ENCODE results near the gene CLDND2.

CLDND2 gene

GRCh38 chr19:51339687-51340656, 28.8 kb downstream of the CLDND2 start:
- peak; percentile 98 for DNase-seq (ENCODE audit: extremely low spot score)
- CTCF ChIA-PET = interaction anchor here (0.6 to 1.1 kb wide), 2 partner anchors 26 to 41 kb away, joined by 3 to 6 read pairs; partner anchors contain the start of gene ETFB

GRCh38 chr19:51339313-51339686, 29.5 kb downstream of the CLDND2 start:
- TF ChIP-seq FOXA1 (IDR thresholded peaks at IDR 0.05) (no peak), LEF1 (IDR thresholded peaks at IDR 0.05; ENCODE audit: borderline replicate concordance) (no peak), L3MBTL2 (conservative IDR thresholded peaks at IDR 0.05) (no peak), CTBP1 (IDR thresholded peaks at IDR 0.05; ENCODE audit: borderline replicate concordance) (no peak), PKNOX1 (IDR thresholded peaks at IDR 0.05) (no peak), SP1 (IDR thresholded peaks at IDR 0.05) (no peak), BHLHE40 (IDR thresholded peaks at IDR 0.05; ENCODE audit: borderline replicate concordance) (no peak), ZNF384 (IDR thresholded peaks at IDR 0.05) (no peak), SUZ12 (IDR thresholded peaks at IDR 0.05) (no peak), TARDBP (IDR thresholded peaks at IDR 0.05) (no peak), FOXK2 (IDR thresholded peaks at IDR 0.05) (no peak), ELF4 (IDR thresholded peaks at IDR 0.05) (no peak), HDGF (IDR thresholded peaks at IDR 0.05; ENCODE audit: borderline replicate concordance) (no peak), ARNT (IDR thresholded peaks at IDR 0.05) (no peak), NFRKB (IDR thresholded peaks at IDR 0.05) (no peak)
- CTCF ChIA-PET = interaction anchor here (0.6 to 1.1 kb wide), 2 partner anchors 27 to 42 kb away, joined by 3 to 6 read pairs; partner anchors contain the start of gene ETFB
- POLR2A ChIA-PET = interaction anchor here (0.5 to 5.9 kb wide), 7 partner anchors 10 to 55 kb away, joined by 3 to 40 read pairs (median 5); partner anchors contain the start of gene ETFB
- DNase-seq (ENCODE audit: extremely low spot score) = no peak

More at GRCh38 chr19:51339687-51340656, 28.8 kb downstream of the CLDND2 start:
- TF ChIP-seq ELF4 (IDR thresholded peaks at IDR 0.05) (no peak), FOXM1 (IDR thresholded peaks at IDR 0.05; ENCODE audit: borderline replicate concordance) (no peak; the same call in 1 of the 2 replicates), ZNF384 (IDR thresholded peaks at IDR 0.05) (no peak), SP1 (IDR thresholded peaks at IDR 0.05) (no peak), L3MBTL2 (conservative IDR thresholded peaks at IDR 0.05) (peak; percentile 81), TARDBP (IDR thresholded peaks at IDR 0.05) (no peak), LEF1 (IDR thresholded peaks at IDR 0.05; ENCODE audit: borderline replicate concordance) (no peak), PKNOX1 (IDR thresholded peaks at IDR 0.05) (peak; percentile 92), SUZ12 (IDR thresholded peaks at IDR 0.05) (no peak), ARNT (IDR thresholded peaks at IDR 0.05) (no peak), CTBP1 (IDR thresholded peaks at IDR 0.05; ENCODE audit: borderline replicate concordance) (no peak), HDGF (IDR thresholded peaks at IDR 0.05; ENCODE audit: borderline replicate concordance) (no peak), BHLHE40 (IDR thresholded peaks at IDR 0.05; ENCODE audit: borderline replicate concordance) (no peak), FOXA1 (IDR thresholded peaks at IDR 0.05) (no peak)
- POLR2A ChIA-PET = interaction anchor here (0.5 to 5.9 kb wide), 8 partner anchors 10 to 54 kb away, joined by 3 to 40 read pairs (median 4); partner anchors contain the start of gene ETFB

- CTCF ChIA-PET = interaction anchor here (0.6 to 1.1 kb wide), 2 partner anchors 10 to 42 kb away, joined by 3 read pairs; no protein-coding TSS in a partner anchor
- DNase-seq (ENCODE audit: extremely low spot score) = peak; percentile 82
- POLR2A ChIA-PET = interaction anchor here (1.0 to 5.9 kb wide), 5 partner anchors 27 to 56 kb away, joined by 3 to 40 read pairs (median 5); partner anchors contain the start of gene ETFB
- TF ChIP-seq L3MBTL2 (conservative IDR thresholded peaks at IDR 0.05) = peak; percentile 61
- TF ChIP-seq LEF1 (IDR thresholded peaks at IDR 0.05; ENCODE audit: borderline replicate concordance) = no peak
These were observed 30.1 kb downstream of the CLDND2 start for GRCh38 chr19:51338563-51339312.

- no peak for DNase-seq (ENCODE audit: extremely low spot score)
- TF ChIP-seq FOXA1 (IDR thresholded peaks at IDR 0.05) (no peak), SP1 (IDR thresholded peaks at IDR 0.05) (no peak), TARDBP (IDR thresholded peaks at IDR 0.05) (no peak), SUZ12 (IDR thresholded peaks at IDR 0.05) (no peak), BHLHE40 (IDR thresholded peaks at IDR 0.05; ENCODE audit: borderline replicate concordance) (no peak), ZNF384 (IDR thresholded peaks at IDR 0.05) (no peak), FOXM1 (IDR thresholded peaks at IDR 0.05; ENCODE audit: borderline replicate concordance) (no peak), ELF4 (IDR thresholded peaks at IDR 0.05) (no peak), CTBP1 (IDR thresholded peaks at IDR 0.05; ENCODE audit: borderline replicate concordance) (no peak), FOXK2 (IDR thresholded peaks at IDR 0.05) (no peak), HDGF (IDR thresholded peaks at IDR 0.05; ENCODE audit: borderline replicate concordance) (no peak), NFRKB (IDR thresholded peaks at IDR 0.05) (no peak), LEF1 (IDR thresholded peaks at IDR 0.05; ENCODE audit: borderline replicate concordance) (no peak), L3MBTL2 (conservative IDR thresholded peaks at IDR 0.05) (no peak), ARNT (IDR thresholded peaks at IDR 0.05) (no peak), PKNOX1 (IDR thresholded peaks at IDR 0.05) (no peak)
- ChIA-PET CTCF (interaction anchor here (0.6 kb wide), 2 partner anchors 9 to 40 kb away, joined by 3 to 4 read pairs; no protein-coding TSS in a partner anchor), POLR2A (interaction anchor here (1.0 kb wide), 1 partner anchor 57 kb away, joined by 3 read pairs; no protein-coding TSS in a partner anchor)
These were observed 30.8 kb downstream of the CLDND2 start for GRCh38 chr19:51337861-51338562.
